BE2C (cell line): ENCODE measurements around the gene TCF4.

Source experiments
- DNase-seq: peaks from one replicate; pipeline ENCODE4 v3.0.0-alpha.2; 2020
- H3K27me3 ChIP-seq: fragments of 250-450 bp; sonication (Bioruptor Pico); 2 replicates; pipeline ENCODE4 v1.5.1; 2020; ENCODE audit warnings: mild to moderate bottlenecking
- H3K36me3 ChIP-seq: fragments of 250-450 bp; sonication (Bioruptor Pico); 2 replicates; pipeline ENCODE4 v1.5.1; 2020; ENCODE audit warnings: mild to moderate bottlenecking
- H3K4me1 ChIP-seq: fragments of 250-450 bp; sonication (Bioruptor Pico); 2 replicates; pipeline ENCODE4 v1.5.1; 2020
- H3K4me3 ChIP-seq: 2 replicates; pipeline ENCODE4 v1.5.1; 2011; ENCODE audit warnings: low read depth, low read length
- H3K9me3 ChIP-seq: fragments of 250-450 bp; sonication (Bioruptor Pico); 2 replicates; pipeline ENCODE4 v1.5.1; 2020
- CTCF ChIP-seq: IDR thresholded peaks from 2 replicates; pipeline ENCODE4 v1.5.1; 2012; ENCODE audit warnings: mild to moderate bottlenecking, low read depth, low read length

TCF4 gene

GRCh38 chr18:55219059-55219458, 368.9 kb downstream of the TCF4 start:
- DNase-seq: no peak
- no peaks in the 10 kb centered on the region for H3K27me3 ChIP-seq

GRCh38 chr18:55214969-55215368, 373.0 kb downstream of the TCF4 start:
- no peak for DNase-seq
- H3K36me3 ChIP-seq: no peaks in the 10 kb centered on the region
- no peaks in the 10 kb centered on the region for H3K9me3 ChIP-seq
- H3K4me3 ChIP-seq: no peak overlapping the region
- no peak for TF ChIP-seq CTCF
- no peaks in the 10 kb centered on the region for H3K4me1 ChIP-seq
- H3K27me3 ChIP-seq: no peaks in the 10 kb centered on the region

More at GRCh38 chr18:55219059-55219458, 368.9 kb downstream of the TCF4 start:
- H3K4me3 ChIP-seq: no peak overlapping the region
- no peak for TF ChIP-seq CTCF
- no peaks in the 10 kb centered on the region for H3K4me1 ChIP-seq
- H3K9me3 ChIP-seq: no peaks in the 10 kb centered on the region
- H3K36me3 ChIP-seq: 0 out of 2 replicates have a peak, but pooled peaks cover 4% of the 10 kb centered on the region

DNA sequence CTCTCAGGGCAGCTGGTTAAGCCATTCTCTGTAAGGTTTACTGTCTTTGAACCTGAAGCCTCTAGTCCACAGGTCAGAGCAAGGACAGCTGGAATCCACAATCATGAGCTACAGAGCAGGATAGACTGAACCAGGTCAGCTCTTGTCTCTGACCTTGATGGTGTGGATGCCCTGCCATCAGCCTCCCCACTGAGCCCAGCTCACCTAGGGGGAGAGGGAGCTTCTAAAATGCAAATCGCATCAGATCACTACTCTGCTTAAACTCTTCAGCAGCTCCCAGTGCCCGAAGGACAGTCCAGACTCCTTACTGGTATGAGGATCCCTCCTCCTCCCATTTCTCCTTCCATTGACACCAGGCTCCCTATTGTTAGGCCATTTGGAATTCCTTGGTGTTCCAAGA, 373.5 kb downstream of the TCF4 start:
- H3K4me3 ChIP-seq: no peak overlapping the region
- no peak for DNase-seq
- no peaks in the 10 kb centered on the region for H3K9me3 ChIP-seq
- no peaks in the 10 kb centered on the region for H3K4me1 ChIP-seq
- no peaks in the 10 kb centered on the region for H3K36me3 ChIP-seq
- TF ChIP-seq CTCF: no peak
- no peaks in the 10 kb centered on the region for H3K27me3 ChIP-seq

- Histone ChIP-seq H3K9me3 (no peaks in the 10 kb centered on the region), H3K36me3 (no peaks in the 10 kb centered on the region), H3K4me1 (no peaks in the 10 kb centered on the region), H3K27me3 (no peaks in the 10 kb centered on the region), H3K4me3 (no peak overlapping the region)
- TF ChIP-seq CTCF: no peak
- DNase-seq: no peak
Measured at GRCh38 chr18:55213586-55213985, 374.4 kb downstream of the TCF4 start.

DNA sequence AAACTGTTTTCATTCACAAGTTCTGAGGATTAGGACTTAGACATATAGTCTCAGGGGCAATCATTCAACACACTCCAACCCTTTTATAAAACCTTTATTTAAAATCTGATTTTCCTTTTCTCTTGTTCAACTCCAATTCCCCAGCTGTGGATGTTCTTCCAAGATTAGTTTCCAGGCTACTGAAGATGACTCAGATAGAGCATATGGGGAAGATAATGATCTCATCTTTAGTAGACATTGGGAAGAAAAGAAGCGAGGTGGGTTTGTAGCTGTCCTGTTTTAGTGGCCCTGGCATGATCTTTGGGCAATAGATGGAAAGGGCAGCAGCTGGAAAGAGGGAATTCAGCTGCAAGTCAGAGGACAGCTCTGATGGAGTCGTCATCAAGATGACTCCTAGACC, 381.1 kb downstream of the TCF4 start:
- no peaks in the 10 kb centered on the region for H3K27me3 ChIP-seq
- H3K9me3 ChIP-seq: no peaks in the 10 kb centered on the region
- H3K4me3 ChIP-seq: no peak overlapping the region
- H3K36me3 ChIP-seq: no peaks in the 10 kb centered on the region
- H3K4me1 ChIP-seq: no peaks in the 10 kb centered on the region
- no peak for TF ChIP-seq CTCF
- no peak for DNase-seq

- no peak for TF ChIP-seq CTCF
- Histone ChIP-seq H3K4me1 (no peaks in the 10 kb centered on the region), H3K27me3 (no peaks in the 10 kb centered on the region), H3K4me3 (no peak overlapping the region), H3K9me3 (no peaks in the 10 kb centered on the region), H3K36me3 (no peaks in the 10 kb centered on the region)
- no peak for DNase-seq
Measured at GRCh38 chr18:55202232-55202917, 385.6 kb downstream of the TCF4 start.
